ENCODE results near the gene ELP1. TPM values are rescaled to one million over a fixed set of nuclear protein-coding genes. Genes with fewer than 3 reads are reported as not detected.

The ELP1 gene
- total RNA-seq, 1 experiment from 2014 or later, result 38.7 TPM

DNA sequence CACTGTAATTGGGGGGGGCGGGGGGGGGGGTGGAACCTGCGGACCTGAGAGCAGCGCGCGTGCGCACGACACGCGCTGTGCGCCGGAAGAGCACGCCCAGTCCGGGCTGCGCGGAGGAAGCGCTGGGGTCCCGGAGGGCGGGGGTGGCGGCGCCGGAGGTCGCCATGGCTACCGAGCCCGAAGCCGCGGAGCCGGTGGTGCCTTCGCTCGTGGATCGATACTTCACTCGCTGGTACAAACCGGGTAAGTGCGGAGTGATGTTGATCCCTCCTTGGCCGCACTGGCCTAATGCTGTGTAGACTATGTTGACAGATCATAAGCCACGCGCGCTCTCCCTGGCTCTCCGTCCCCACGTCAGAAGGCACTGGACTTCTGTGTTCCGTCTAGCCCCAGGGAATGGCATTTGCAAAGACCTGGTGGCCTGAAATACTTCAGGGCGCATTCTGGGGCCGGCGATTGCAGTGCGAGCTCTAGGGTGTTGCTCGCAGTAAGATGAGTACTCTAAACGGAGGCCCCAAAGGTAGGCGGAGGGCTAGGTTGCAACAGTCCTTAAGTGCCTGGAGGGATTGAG, 484 bp upstream of the ELP1 start, which contains the start of gene ABITRAM:
Gene ABITRAM, plus strand, starts transcription at position 78 of the 571 bp plus-strand sequence. Its CDS starts 87 bp downstream, at position 165.
- Histone ChIP-seq H3K27ac (ENCODE audit: low read depth, low read length, poor library complexity, severe bottlenecking) (peak within 1 kb of the TSS; percentile 89), H3K4me3 (ENCODE audit: low read depth, low read length, poor library complexity, severe bottlenecking) (peak within 1 kb of the TSS; percentile 79), H3K27me3 (replicated peaks; ENCODE audit: insufficient read depth, low read depth, low read length, poor library complexity) (no peaks in the 10 kb centered on the region), H3K36me3 (ENCODE audit: insufficient read depth, low read length, poor library complexity, severe bottlenecking) (peaks cover 17% of the 10 kb centered on the region), H3K4me1 (ENCODE audit: insufficient read depth, low read length, poor library complexity, severe bottlenecking) (peaks cover 8% of the 10 kb centered on the region), H3K9me3 (ENCODE audit: low read depth, low read length, poor library complexity, severe bottlenecking) (no peaks in the 10 kb centered on the region)
- ChIA-PET CTCF (no interaction called here), POLR2A (ENCODE audit: low non-redundant PET) (no interaction called here)
- DNase-seq (ENCODE audit: low spot score), result peak; percentile 90
- intact Hi-C loops (cut with micrococcal nuclease; ENCODE audit: unreplicated experiment), result no loop called here
- TSS peak; percentile 50 for BruUV-seq (replicated peaks)
- TF ChIP-seq, protein P1, sequence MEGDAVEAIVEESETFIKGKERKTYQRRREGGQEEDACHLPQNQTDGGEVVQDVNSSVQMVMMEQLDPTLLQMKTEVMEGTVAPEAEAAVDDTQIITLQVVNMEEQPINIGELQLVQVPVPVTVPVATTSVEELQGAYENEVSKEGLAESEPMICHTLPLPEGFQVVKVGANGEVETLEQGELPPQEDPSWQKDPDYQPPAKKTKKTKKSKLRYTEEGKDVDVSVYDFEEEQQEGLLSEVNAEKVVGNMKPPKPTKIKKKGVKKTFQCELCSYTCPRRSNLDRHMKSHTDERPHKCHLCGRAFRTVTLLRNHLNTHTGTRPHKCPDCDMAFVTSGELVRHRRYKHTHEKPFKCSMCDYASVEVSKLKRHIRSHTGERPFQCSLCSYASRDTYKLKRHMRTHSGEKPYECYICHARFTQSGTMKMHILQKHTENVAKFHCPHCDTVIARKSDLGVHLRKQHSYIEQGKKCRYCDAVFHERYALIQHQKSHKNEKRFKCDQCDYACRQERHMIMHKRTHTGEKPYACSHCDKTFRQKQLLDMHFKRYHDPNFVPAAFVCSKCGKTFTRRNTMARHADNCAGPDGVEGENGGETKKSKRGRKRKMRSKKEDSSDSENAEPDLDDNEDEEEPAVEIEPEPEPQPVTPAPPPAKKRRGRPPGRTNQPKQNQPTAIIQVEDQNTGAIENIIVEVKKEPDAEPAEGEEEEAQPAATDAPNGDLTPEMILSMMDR (conservative IDR thresholded peaks at IDR 0.05; ENCODE audit: low read depth, low read length), result no peak
- no peak for TF ChIP-seq EZH2 (IDR thresholded peaks at IDR 0.05; ENCODE audit: borderline replicate concordance, low read depth, low read length, poor library complexity, severe bottlenecking)

DNA sequence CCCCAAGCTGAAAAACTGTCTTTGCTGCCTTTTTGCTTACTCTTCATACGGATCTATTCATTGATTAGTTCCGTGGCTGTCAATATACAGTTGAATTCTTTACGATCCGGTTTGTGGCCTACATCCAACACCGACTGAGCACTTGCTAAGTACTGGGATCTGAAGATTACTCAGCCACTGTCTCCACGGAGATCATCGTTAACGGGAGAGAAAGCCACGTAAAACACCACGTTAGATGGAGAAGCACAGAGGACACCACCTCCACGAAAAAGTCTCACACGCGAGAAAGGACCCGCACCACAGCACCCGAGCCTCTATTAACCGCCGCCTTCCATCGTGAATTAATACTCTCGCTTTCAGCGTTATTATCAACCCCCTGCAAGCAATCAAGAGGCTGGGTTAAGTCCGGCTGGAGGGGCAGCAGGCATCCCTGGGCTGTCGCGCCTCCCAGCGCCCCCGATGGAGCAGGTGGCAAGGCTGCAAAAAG, 650 bp downstream of the ELP1 start:
- no TSS peak for BruUV-seq (replicated peaks)
- Histone ChIP-seq H3K27me3 (replicated peaks; ENCODE audit: insufficient read depth, low read depth, low read length, poor library complexity) (no peaks in the 10 kb centered on the region), H3K4me3 (ENCODE audit: low read depth, low read length, poor library complexity, severe bottlenecking) (peak overlapping the region; percentile 79), H3K27ac (ENCODE audit: low read depth, low read length, poor library complexity, severe bottlenecking) (peak overlapping the region; percentile 89), H3K36me3 (ENCODE audit: insufficient read depth, low read length, poor library complexity, severe bottlenecking) (peaks cover 14% of the 10 kb centered on the region), H3K9me3 (ENCODE audit: low read depth, low read length, poor library complexity, severe bottlenecking) (no peaks in the 10 kb centered on the region), H3K4me1 (ENCODE audit: insufficient read depth, low read length, poor library complexity, severe bottlenecking) (peaks cover 8% of the 10 kb centered on the region)
- CTCF ChIA-PET, result no interaction called here
- POLR2A ChIA-PET (ENCODE audit: low non-redundant PET), result no interaction called here
- no peak for DNase-seq (ENCODE audit: low spot score)
- TF ChIP-seq, protein P1 (conservative IDR thresholded peaks at IDR 0.05; ENCODE audit: low read depth, low read length), result no peak
- no peak for TF ChIP-seq EZH2 (IDR thresholded peaks at IDR 0.05; ENCODE audit: borderline replicate concordance, low read depth, low read length, poor library complexity, severe bottlenecking)
- intact Hi-C loops (cut with micrococcal nuclease; ENCODE audit: unreplicated experiment), result no loop called here

DNA sequence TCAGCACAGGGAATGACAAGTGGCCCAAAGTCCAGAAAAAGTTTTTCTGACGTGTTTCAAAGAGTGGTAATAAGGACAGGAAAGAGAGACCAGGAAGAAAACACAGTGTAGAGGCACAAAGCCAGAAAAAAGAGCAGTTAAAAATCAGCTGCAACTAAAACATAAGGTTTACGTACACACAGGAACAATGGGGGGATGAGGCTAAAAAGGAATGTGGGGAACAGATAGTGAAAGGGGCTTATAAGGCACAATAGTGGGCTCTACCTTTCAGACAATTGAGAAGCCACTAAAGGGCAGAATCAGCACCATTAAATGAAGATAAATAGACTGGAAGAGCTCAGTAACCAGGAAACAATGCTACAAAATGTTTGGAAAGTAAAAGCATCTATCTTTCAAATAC, 5.5 kb downstream of the ELP1 start:
- no peaks in the 10 kb centered on the region for H3K4me1 ChIP-seq (ENCODE audit: insufficient read depth, low read length, poor library complexity, severe bottlenecking)
- TF ChIP-seq, protein P1 (conservative IDR thresholded peaks at IDR 0.05; ENCODE audit: low read depth, low read length), result no peak
- no peak for TF ChIP-seq EZH2 (IDR thresholded peaks at IDR 0.05; ENCODE audit: borderline replicate concordance, low read depth, low read length, poor library complexity, severe bottlenecking)
- no peaks in the 10 kb centered on the region for H3K27me3 ChIP-seq (replicated peaks; ENCODE audit: insufficient read depth, low read depth, low read length, poor library complexity)
- intact Hi-C loops (cut with micrococcal nuclease; ENCODE audit: unreplicated experiment), result no loop called here
- peaks cover 45% of the 10 kb centered on the region for H3K36me3 ChIP-seq (ENCODE audit: insufficient read depth, low read length, poor library complexity, severe bottlenecking)
- no peak overlapping the region for H3K4me3 ChIP-seq (ENCODE audit: low read depth, low read length, poor library complexity, severe bottlenecking)
- no peaks in the 10 kb centered on the region for H3K9me3 ChIP-seq (ENCODE audit: low read depth, low read length, poor library complexity, severe bottlenecking)
- H3K27ac ChIP-seq (ENCODE audit: low read depth, low read length, poor library complexity, severe bottlenecking), result no peak overlapping the region
- CTCF ChIA-PET, result no interaction called here
- no peak for DNase-seq (ENCODE audit: low spot score)
- POLR2A ChIA-PET (ENCODE audit: low non-redundant PET), result interaction anchor here (0.5 kb wide), 1 partner anchor 872 kb away, joined by 3 read pairs; no protein-coding TSS in a partner anchor
- no TSS peak for BruUV-seq (replicated peaks)
